H9 (cell line): ENCODE measurements around the gene OPN4. TPM values are rescaled to one million over a fixed set of nuclear protein-coding genes. Genes with fewer than 3 reads are reported as not detected.

ENCODE experiments used
- DNase-seq: peaks from one replicate; pipeline ENCODE4 v3.0.0-alpha.2; 2017
- H2AFZ ChIP-seq: one replicate; pipeline ENCODE4 v1.6.1; 2013; ENCODE audit warnings: mild to moderate bottlenecking, low read length, control low read depth, moderate library complexity
- H2AK5ac ChIP-seq: 2 replicates; pipeline ENCODE4 v1.6.1; 2013; ENCODE audit warnings: low read length, control low read depth, mixed read lengths; ENCODE audit not compliant: insufficient read length
- H2BK120ac ChIP-seq: one replicate; pipeline ENCODE4 v1.6.1; 2013; ENCODE audit warnings: low read depth, mild to moderate bottlenecking, low read length, control low read depth, inconsistent platforms; ENCODE audit not compliant: poor library complexity, severe bottlenecking
- H2BK12ac ChIP-seq: 2 replicates; pipeline ENCODE4 v1.6.1; 2013; ENCODE audit warnings: low read length, control low read depth, mixed read lengths, low read depth; ENCODE audit not compliant: insufficient read length
- H2BK15ac ChIP-seq: 2 replicates; pipeline ENCODE4 v1.6.1; 2013; ENCODE audit warnings: low read depth, low read length, control low read depth
- H2BK20ac ChIP-seq: one replicate; pipeline ENCODE4 v1.6.1; 2013; ENCODE audit warnings: low read depth, mild to moderate bottlenecking, low read length, control low read depth, inconsistent platforms; ENCODE audit not compliant: poor library complexity, severe bottlenecking
- H2BK5ac ChIP-seq: 2 replicates; pipeline ENCODE4 v1.6.1; 2013; ENCODE audit warnings: low read length, control low read depth, mixed read lengths; ENCODE audit not compliant: insufficient read length
- H3K14ac ChIP-seq: 2 replicates; pipeline ENCODE4 v1.6.1; 2013; ENCODE audit warnings: low read length, control low read depth; ENCODE audit not compliant: insufficient read depth
- H3K18ac ChIP-seq: 2 replicates; pipeline ENCODE4 v1.6.1; 2013; ENCODE audit warnings: low read depth, mild to moderate bottlenecking, mixed read lengths, low read length, control low read depth; ENCODE audit not compliant: insufficient read length
- H3K23ac ChIP-seq: 2 replicates; pipeline ENCODE4 v1.6.1; 2013; ENCODE audit warnings: low read length, control low read depth, mixed read lengths, low read depth; ENCODE audit not compliant: insufficient read length
- H3K23me2 ChIP-seq: 2 replicates; pipeline ENCODE4 v1.6.1; 2013; ENCODE audit warnings: low read depth, mild to moderate bottlenecking, mixed read lengths, low read length, control low read depth; ENCODE audit not compliant: insufficient read length, poor library complexity, severe bottlenecking
- H3K27ac ChIP-seq: 2 replicates; pipeline ENCODE4 v1.5.1; 2013; ENCODE audit warnings: low read length, control low read depth, mixed read lengths, low read depth; ENCODE audit not compliant: insufficient read length
- H3K27me3 ChIP-seq: 2 replicates; pipeline ENCODE4 v1.6.1; 2013; ENCODE audit warnings: low read length, control low read depth, inconsistent platforms; ENCODE audit not compliant: insufficient read depth
- H3K4ac ChIP-seq: 2 replicates; pipeline ENCODE4 v1.6.1; 2013; ENCODE audit warnings: low read depth, mild to moderate bottlenecking, control low read depth, inconsistent platforms, low read length, moderate library complexity
- H3K4me1 ChIP-seq: 2 replicates; pipeline ENCODE4 v1.6.1; 2013; ENCODE audit warnings: low read length, control low read depth, inconsistent platforms; ENCODE audit not compliant: insufficient read depth
- H3K4me2 ChIP-seq: 2 replicates; pipeline ENCODE4 v1.6.1; 2013; ENCODE audit warnings: low read length, control low read depth, mixed read lengths; ENCODE audit not compliant: insufficient read length, insufficient read depth
- H3K56ac ChIP-seq: 2 replicates; pipeline ENCODE4 v1.6.1; 2013; ENCODE audit warnings: low read depth, mild to moderate bottlenecking, mixed read lengths, low read length, control low read depth; ENCODE audit not compliant: insufficient read length
- H3K79me1 ChIP-seq: 2 replicates; pipeline ENCODE4 v1.6.1; 2013; ENCODE audit warnings: low read depth, mild to moderate bottlenecking, moderate library complexity, low read length, control low read depth, inconsistent platforms; ENCODE audit not compliant: insufficient read depth, poor library complexity, severe bottlenecking
- H3K79me2 ChIP-seq: 2 replicates; pipeline ENCODE4 v1.6.1; 2013; ENCODE audit warnings: low read length, control low read depth, inconsistent platforms; ENCODE audit not compliant: insufficient read depth
- H3K9ac ChIP-seq: 2 replicates; pipeline ENCODE4 v1.6.1; 2013; ENCODE audit warnings: low read length, control low read depth, mixed read lengths; ENCODE audit not compliant: insufficient read length; ENCODE audit errors: extremely low read depth
- H3K9me3 ChIP-seq: one replicate; pipeline ENCODE4 v1.6.1; 2013; ENCODE audit warnings: low read depth, low read length, inconsistent platforms; ENCODE audit not compliant: control insufficient read depth
- H3T11ph ChIP-seq: one replicate; pipeline ENCODE4 v1.6.1; 2013; ENCODE audit warnings: mild to moderate bottlenecking, low read length, control low read depth, inconsistent platforms
- H4K20me1 ChIP-seq: one replicate; pipeline ENCODE4 v1.6.1; 2013; ENCODE audit not compliant: control insufficient read depth, insufficient read length, insufficient read depth
- H4K5ac ChIP-seq: 2 replicates; pipeline ENCODE4 v1.6.1; 2013; ENCODE audit warnings: low read depth, mild to moderate bottlenecking, mixed read lengths, low read length, control low read depth; ENCODE audit not compliant: insufficient read length
- H4K8ac ChIP-seq: replicated peaks from 2 replicates; pipeline ENCODE4 v1.6.1; 2013; ENCODE audit warnings: low read length, control low read depth, mixed read lengths, low read depth; ENCODE audit not compliant: insufficient read length
- H4K91ac ChIP-seq: 2 replicates; pipeline ENCODE4 v1.6.1; 2013; ENCODE audit warnings: low read depth, mild to moderate bottlenecking, moderate library complexity, mixed read lengths, low read length, control low read depth; ENCODE audit not compliant: insufficient read length
- H3K27ac Mint-ChIP-seq, 3 experiments: 2 replicates in 2 of 3; 3 replicates in 1 of 3; pipeline ENCODE4 v1.8.0; 2020 to 2021; ENCODE audit warnings: mixed read lengths in 3 of 3, mild to moderate bottlenecking in 1 of 3, moderate library complexity in 1 of 3
- H3K27me3 Mint-ChIP-seq: 2 replicates; pipeline ENCODE4 v1.8.0; 2021; ENCODE audit warnings: low read depth, mild to moderate bottlenecking, moderate library complexity, mixed read lengths
- H3K36me3 Mint-ChIP-seq, 3 experiments: 2 replicates in 2 of 3; 3 replicates in 1 of 3; pipeline ENCODE4 v1.8.0; 2020 to 2021; ENCODE audit warnings: low read depth in 3 of 3, mixed read lengths in 3 of 3; ENCODE audit not compliant: insufficient read depth in 1 of 3
- H3K4me1 Mint-ChIP-seq, 2 experiments: 2 replicates each; pipeline ENCODE4 v1.8.0; 2020; ENCODE audit warnings: mixed read lengths in 2 of 2
- H3K4me3 Mint-ChIP-seq, 2 experiments: 2 replicates in 1 of 2; 3 replicates in 1 of 2; pipeline ENCODE4 v1.8.0; 2020 to 2021; ENCODE audit warnings: mild to moderate bottlenecking in 2 of 2, mixed read lengths in 2 of 2, moderate library complexity in 1 of 2
- H3K9me3 Mint-ChIP-seq, 2 experiments: 2 replicates in 1 of 2; 3 replicates in 1 of 2; pipeline ENCODE4 v1.8.0; 2020; ENCODE audit warnings: mild to moderate bottlenecking in 2 of 2, mixed read lengths in 2 of 2, moderate library complexity in 1 of 2
- WGBS: extraction: QIAGEN DNeasy Blood & Tissue Kit; methylation state at CpG from one replicate; pipeline ENCODE4 v1.1.7; 2013; ENCODE audit warnings: missing lambda C conversion rate, low lambda C conversion rate, mixed read lengths; ENCODE audit not compliant: insufficient read length; ENCODE audit errors: extremely low coverage; 5-methylcytosine and 5-hydroxymethylcytosine counted together
- total RNA-seq: library from RNA; stranded (reverse); gene quantifications from 2 replicates; pipeline ENCODE4 v1.2.1, GENCODE V29; 2021
- TF ChIP-seq, protein P1 (sequence below): fragments of 200-600 bp; sonication (generic); conservative IDR thresholded peaks from 3 replicates; pipeline ENCODE4 v1.8.0; 2021; ENCODE audit warnings: antibody characterized with exemption, mild to moderate bottlenecking

The OPN4 gene
- total RNA-seq, 1 experiment from 2014 or later, result not detected

DNA sequence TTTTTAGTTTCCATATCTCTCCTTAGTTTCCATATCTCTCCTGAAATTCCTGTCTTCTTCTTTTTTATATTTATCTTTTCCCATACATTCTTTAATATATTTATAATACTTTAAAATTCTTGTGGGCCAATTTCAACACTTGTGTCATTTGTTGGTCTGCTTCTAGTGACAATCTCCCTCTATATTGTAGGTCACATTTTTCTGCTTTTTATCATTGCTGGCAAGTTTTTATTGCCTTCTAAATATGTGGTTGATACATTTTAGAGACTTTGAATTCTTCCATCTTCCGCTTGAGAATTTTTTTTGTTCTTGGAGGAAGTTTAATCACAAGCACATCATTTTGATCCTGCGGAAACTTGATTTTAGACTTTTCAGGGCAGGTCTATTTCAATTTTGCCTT is 26.0 kb upstream of the OPN4 start:
- Histone ChIP-seq H3K9ac (no peak overlapping the region), H2BK15ac (no peak overlapping the region), H2BK12ac (no peak overlapping the region), H2BK5ac (no peak overlapping the region), H3K14ac (no peak overlapping the region), H2AK5ac (no peak overlapping the region), H3K27ac (no peak overlapping the region), H3K4me1 (no peaks in the 10 kb centered on the region; the same call in 1 of the 2 replicates), H3K23me2 (peaks cover 4% of the 10 kb centered on the region), H2AFZ (no peak overlapping the region), H3K4me2 (no peak overlapping the region), H3K9me3 (no peaks in the 10 kb centered on the region), H4K20me1 (no peaks in the 10 kb centered on the region), H3K23ac (no peak overlapping the region), H3K18ac (no peak overlapping the region), H2BK20ac (no peak overlapping the region), H3K79me2 (no peaks in the 10 kb centered on the region), H3K27me3 (no peaks in the 10 kb centered on the region; the same call in 1 of the 2 replicates), H4K8ac (no peak overlapping the region), H4K5ac (no peak overlapping the region), H4K91ac (no peak overlapping the region), H3K56ac (no peak overlapping the region), H3T11ph (no peak overlapping the region), H3K79me1 (no peaks in the 10 kb centered on the region), H3K4ac (no peak overlapping the region), H2BK120ac (no peak overlapping the region)
- TF ChIP-seq, protein P1, sequence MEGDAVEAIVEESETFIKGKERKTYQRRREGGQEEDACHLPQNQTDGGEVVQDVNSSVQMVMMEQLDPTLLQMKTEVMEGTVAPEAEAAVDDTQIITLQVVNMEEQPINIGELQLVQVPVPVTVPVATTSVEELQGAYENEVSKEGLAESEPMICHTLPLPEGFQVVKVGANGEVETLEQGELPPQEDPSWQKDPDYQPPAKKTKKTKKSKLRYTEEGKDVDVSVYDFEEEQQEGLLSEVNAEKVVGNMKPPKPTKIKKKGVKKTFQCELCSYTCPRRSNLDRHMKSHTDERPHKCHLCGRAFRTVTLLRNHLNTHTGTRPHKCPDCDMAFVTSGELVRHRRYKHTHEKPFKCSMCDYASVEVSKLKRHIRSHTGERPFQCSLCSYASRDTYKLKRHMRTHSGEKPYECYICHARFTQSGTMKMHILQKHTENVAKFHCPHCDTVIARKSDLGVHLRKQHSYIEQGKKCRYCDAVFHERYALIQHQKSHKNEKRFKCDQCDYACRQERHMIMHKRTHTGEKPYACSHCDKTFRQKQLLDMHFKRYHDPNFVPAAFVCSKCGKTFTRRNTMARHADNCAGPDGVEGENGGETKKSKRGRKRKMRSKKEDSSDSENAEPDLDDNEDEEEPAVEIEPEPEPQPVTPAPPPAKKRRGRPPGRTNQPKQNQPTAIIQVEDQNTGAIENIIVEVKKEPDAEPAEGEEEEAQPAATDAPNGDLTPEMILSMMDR, result no peak
- Mint-ChIP-seq H3K4me3 (no peak overlapping the region), H3K9me3 (no peaks in the 10 kb centered on the region), H3K4me1 (peaks cover 4 to 14% of the 10 kb centered on the region in 2 experiments; a peak in 3 of 4 replicates), H3K36me3 (no peaks in the 10 kb centered on the region), H3K27me3 (peaks cover 25% of the 10 kb centered on the region), H3K27ac (no peak overlapping the region)
- WGBS, result no CpG with 5 or more reads among the region's 2 CpGs
- no peak for DNase-seq
